Measurements from ENCODE around the gene OPCML.

Gene OPCML

DNA sequence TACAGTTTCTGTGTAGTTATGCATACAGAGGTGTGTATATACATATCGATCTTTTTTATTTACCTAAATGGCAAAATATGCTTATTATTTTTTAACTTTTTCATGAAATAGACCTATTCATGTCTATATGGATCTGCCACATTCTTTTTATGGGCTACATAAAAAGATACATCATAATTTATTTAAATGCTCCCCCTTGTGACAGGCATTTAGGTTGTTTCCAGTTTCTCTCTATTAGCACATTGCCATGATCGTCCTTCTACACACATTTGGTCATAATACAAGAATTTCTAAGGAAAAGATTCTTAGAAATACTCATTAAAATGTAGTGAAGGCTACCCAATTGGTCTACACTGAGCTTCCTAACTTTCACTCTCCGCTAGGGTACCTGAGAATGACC, 1067.4 kb downstream of the OPCML start:
- Histone ChIP-seq H2AFZ (ENCODE audit: low read depth) (no peak overlapping the region), H3K36me3 (ENCODE audit: insufficient read depth) (no peaks in the 10 kb centered on the region), H3K27ac (no peak overlapping the region), H3K4me2 (no peak overlapping the region), H3K9ac (no peak overlapping the region), H3K4me3 (IDR thresholded peaks at IDR 0.05; ENCODE audit: insufficient read depth, low read depth, low read length) (no peak overlapping the region), H4K20me1 (ENCODE audit: insufficient read depth) (no peaks in the 10 kb centered on the region), H3K4me1 (ENCODE audit: low read depth, poor library complexity, severe bottlenecking) (no peaks in the 10 kb centered on the region), H3K79me2 (ENCODE audit: insufficient read depth, low read depth) (no peaks in the 10 kb centered on the region), H3K27me3 (ENCODE audit: insufficient read depth, low read depth) (no peaks in the 10 kb centered on the region)
- TF ChIP-seq, protein P1, sequence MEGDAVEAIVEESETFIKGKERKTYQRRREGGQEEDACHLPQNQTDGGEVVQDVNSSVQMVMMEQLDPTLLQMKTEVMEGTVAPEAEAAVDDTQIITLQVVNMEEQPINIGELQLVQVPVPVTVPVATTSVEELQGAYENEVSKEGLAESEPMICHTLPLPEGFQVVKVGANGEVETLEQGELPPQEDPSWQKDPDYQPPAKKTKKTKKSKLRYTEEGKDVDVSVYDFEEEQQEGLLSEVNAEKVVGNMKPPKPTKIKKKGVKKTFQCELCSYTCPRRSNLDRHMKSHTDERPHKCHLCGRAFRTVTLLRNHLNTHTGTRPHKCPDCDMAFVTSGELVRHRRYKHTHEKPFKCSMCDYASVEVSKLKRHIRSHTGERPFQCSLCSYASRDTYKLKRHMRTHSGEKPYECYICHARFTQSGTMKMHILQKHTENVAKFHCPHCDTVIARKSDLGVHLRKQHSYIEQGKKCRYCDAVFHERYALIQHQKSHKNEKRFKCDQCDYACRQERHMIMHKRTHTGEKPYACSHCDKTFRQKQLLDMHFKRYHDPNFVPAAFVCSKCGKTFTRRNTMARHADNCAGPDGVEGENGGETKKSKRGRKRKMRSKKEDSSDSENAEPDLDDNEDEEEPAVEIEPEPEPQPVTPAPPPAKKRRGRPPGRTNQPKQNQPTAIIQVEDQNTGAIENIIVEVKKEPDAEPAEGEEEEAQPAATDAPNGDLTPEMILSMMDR (conservative IDR thresholded peaks at IDR 0.05; ENCODE audit: low read depth, low read length) = no peak

DNA sequence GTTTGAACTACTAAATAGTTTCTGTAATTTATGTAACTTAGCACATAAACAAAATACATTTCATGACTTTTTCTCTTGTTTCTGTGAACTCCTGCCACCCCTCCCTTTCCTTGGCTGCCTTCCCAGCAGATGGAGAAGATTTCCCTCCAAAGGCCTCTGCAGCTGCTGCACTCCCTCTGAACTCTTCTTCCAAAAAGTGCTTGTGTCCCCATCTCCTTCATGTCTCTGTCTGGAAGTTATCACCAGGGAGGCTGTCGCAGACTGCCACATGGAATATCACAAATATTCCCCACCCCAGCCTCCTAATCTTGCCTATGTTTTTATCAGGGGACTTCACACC, 1068.3 kb downstream of the OPCML start:
- H2AFZ ChIP-seq (ENCODE audit: low read depth) = no peak overlapping the region
- no peaks in the 10 kb centered on the region for H4K20me1 ChIP-seq (ENCODE audit: insufficient read depth)
- TF ChIP-seq, protein P1 (conservative IDR thresholded peaks at IDR 0.05; ENCODE audit: low read depth, low read length) = no peak
- no peaks in the 10 kb centered on the region for H3K4me1 ChIP-seq (ENCODE audit: low read depth, poor library complexity, severe bottlenecking)
- no peaks in the 10 kb centered on the region for H3K36me3 ChIP-seq (ENCODE audit: insufficient read depth)
- H3K4me3 ChIP-seq (IDR thresholded peaks at IDR 0.05; ENCODE audit: insufficient read depth, low read depth, low read length) = no peak overlapping the region
- no peaks in the 10 kb centered on the region for H3K79me2 ChIP-seq (ENCODE audit: insufficient read depth, low read depth)
- no peak overlapping the region for H3K4me2 ChIP-seq
- no peak overlapping the region for H3K27ac ChIP-seq
- H3K27me3 ChIP-seq (ENCODE audit: insufficient read depth, low read depth) = no peaks in the 10 kb centered on the region
- H3K9ac ChIP-seq = no peak overlapping the region

DNA sequence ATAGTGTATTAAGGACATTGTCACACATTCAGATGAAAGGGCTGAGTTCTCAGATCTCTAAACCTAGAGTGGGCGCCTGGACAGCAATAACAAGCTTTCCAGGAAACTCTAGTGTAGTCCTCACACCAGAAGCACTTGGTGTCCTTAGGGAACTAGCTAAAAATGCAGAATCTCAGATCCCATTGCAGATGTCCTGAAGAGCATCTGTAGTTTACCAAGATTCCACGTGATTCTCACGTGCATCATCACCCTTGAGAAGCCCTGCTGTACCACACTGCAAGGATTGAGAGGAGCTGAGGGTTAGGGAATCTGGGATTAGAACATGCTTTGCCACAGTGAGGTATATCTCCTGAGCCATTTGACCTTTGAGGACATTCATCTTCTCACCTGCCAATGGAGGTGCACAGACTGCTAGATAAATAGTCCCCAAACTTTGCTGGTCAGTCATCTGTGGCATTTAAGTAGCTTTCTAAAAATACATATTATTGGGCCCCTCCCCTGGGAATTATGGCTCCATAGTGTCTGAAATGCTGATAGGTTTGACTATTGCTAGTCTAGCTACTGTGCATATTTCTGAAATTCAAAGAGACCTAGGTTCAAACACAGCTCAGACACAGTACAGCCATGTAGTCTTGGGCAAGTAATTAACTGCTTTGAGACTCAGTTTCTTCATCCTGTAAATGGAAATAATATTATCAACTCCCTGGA, 1068.9 kb downstream of the OPCML start:
- TF ChIP-seq, protein P1 (conservative IDR thresholded peaks at IDR 0.05; ENCODE audit: low read depth, low read length) = no peak
- H4K20me1 ChIP-seq (ENCODE audit: insufficient read depth) = no peaks in the 10 kb centered on the region
- no peak overlapping the region for H3K9ac ChIP-seq
- H3K36me3 ChIP-seq (ENCODE audit: insufficient read depth) = no peaks in the 10 kb centered on the region
- no peaks in the 10 kb centered on the region for H3K79me2 ChIP-seq (ENCODE audit: insufficient read depth, low read depth)
- H3K27me3 ChIP-seq (ENCODE audit: insufficient read depth, low read depth) = no peaks in the 10 kb centered on the region
- no peaks in the 10 kb centered on the region for H3K4me1 ChIP-seq (ENCODE audit: low read depth, poor library complexity, severe bottlenecking)
- H3K4me3 ChIP-seq (IDR thresholded peaks at IDR 0.05; ENCODE audit: insufficient read depth, low read depth, low read length) = no peak overlapping the region
- no peak overlapping the region for H3K4me2 ChIP-seq
- H2AFZ ChIP-seq (ENCODE audit: low read depth) = no peak overlapping the region
- H3K27ac ChIP-seq = no peak overlapping the region

GRCh38 chr11:132459736-132460135, 1072.6 kb downstream of the OPCML start:
- Histone ChIP-seq H3K9ac (no peak overlapping the region), H3K36me3 (ENCODE audit: insufficient read depth) (no peaks in the 10 kb centered on the region), H3K27ac (no peak overlapping the region), H3K79me2 (ENCODE audit: insufficient read depth, low read depth) (no peaks in the 10 kb centered on the region), H3K4me1 (ENCODE audit: low read depth, poor library complexity, severe bottlenecking) (no peaks in the 10 kb centered on the region), H4K20me1 (ENCODE audit: insufficient read depth) (no peaks in the 10 kb centered on the region), H3K4me3 (IDR thresholded peaks at IDR 0.05; ENCODE audit: insufficient read depth, low read depth, low read length) (no peak overlapping the region), H3K4me2 (no peak overlapping the region), H3K27me3 (ENCODE audit: insufficient read depth, low read depth) (no peaks in the 10 kb centered on the region), H2AFZ (ENCODE audit: low read depth) (no peak overlapping the region)
- TF ChIP-seq, protein P1 (conservative IDR thresholded peaks at IDR 0.05; ENCODE audit: low read depth, low read length) = no peak

All from KMS-11 (cell line).